ENCODE results near the gene TMEM9.

Gene TMEM9

GRCh38 chr1:201144701-201145100 is 9.6 kb downstream of the TMEM9 start:
- no peak for DNase-seq

- DNase-seq: no peak
These were observed 10.3 kb downstream of the TMEM9 start for GRCh38 chr1:201143726-201144635.

GRCh38 chr1:201142849-201143725 is 11.2 kb downstream of the TMEM9 start:
- no peak for DNase-seq

GRCh38 chr1:201142011-201142848 is 12.0 kb downstream of the TMEM9 start:
- no peak for DNase-seq

GRCh38 chr1:201141418-201141817 is 12.9 kb downstream of the TMEM9 start:
- DNase-seq: no peak

GRCh38 chr1:201140941-201141260 is 13.4 kb downstream of the TMEM9 start:
- DNase-seq: no peak

GRCh38 chr1:201140235-201140940 is 13.9 kb downstream of the TMEM9 start:
- DNase-seq: no peak

GRCh38 chr1:201139756-201140155 is 14.5 kb downstream of the TMEM9 start:
- no peak for DNase-seq

GRCh38 chr1:201139306-201139705 is 15.0 kb downstream of the TMEM9 start:
- DNase-seq: no peak

- no peak for DNase-seq
These were observed 15.9 kb downstream of the TMEM9 start for GRCh38 chr1:201138311-201138840.

- no peak for DNase-seq
These were observed 16.5 kb downstream of the TMEM9 start for GRCh38 chr1:201137579-201138310.

- DNase-seq: no peak
These were observed 17.3 kb downstream of the TMEM9 start for GRCh38 chr1:201137024-201137392.

GRCh38 chr1:201136355-201137023 is 17.8 kb downstream of the TMEM9 start:
- no peak for DNase-seq

GRCh38 chr1:201134405-201134804 is 19.9 kb downstream of the TMEM9 start:
- no peak for DNase-seq

- no peak for DNase-seq
These were observed 22.9 kb downstream of the TMEM9 start for GRCh38 chr1:201131398-201131797.

GRCh38 chr1:201128962-201129361 is 25.3 kb downstream of the TMEM9 start:
- DNase-seq: no peak

- DNase-seq: no peak
These were observed 25.8 kb downstream of the TMEM9 start for GRCh38 chr1:201128476-201128875.

- DNase-seq: no peak
These were observed 26.4 kb downstream of the TMEM9 start for GRCh38 chr1:201127755-201128455.

GRCh38 chr1:201126832-201127754 is 27.2 kb downstream of the TMEM9 start, which contains the start of gene ASCL5:
TSS of gene ASCL5 (minus strand) at chr1:201127184. CDS start at chr1:201115372, 11,812 bp downstream.
- DNase-seq: no peak
